Right kidney (tissue), 1 donor: Measurements from ENCODE around the gene CTNNBL1.
"Not testable (repeated sequence)": the region's sequence is repeated elsewhere in the genome, so short reads cannot be mapped to it uniquely, and the experiment has no call there.

Experiments
- DNase-seq: peaks from one replicate; pipeline ENCODE4 v3.0.0-alpha.2; 2016

The CTNNBL1 gene

DNA sequence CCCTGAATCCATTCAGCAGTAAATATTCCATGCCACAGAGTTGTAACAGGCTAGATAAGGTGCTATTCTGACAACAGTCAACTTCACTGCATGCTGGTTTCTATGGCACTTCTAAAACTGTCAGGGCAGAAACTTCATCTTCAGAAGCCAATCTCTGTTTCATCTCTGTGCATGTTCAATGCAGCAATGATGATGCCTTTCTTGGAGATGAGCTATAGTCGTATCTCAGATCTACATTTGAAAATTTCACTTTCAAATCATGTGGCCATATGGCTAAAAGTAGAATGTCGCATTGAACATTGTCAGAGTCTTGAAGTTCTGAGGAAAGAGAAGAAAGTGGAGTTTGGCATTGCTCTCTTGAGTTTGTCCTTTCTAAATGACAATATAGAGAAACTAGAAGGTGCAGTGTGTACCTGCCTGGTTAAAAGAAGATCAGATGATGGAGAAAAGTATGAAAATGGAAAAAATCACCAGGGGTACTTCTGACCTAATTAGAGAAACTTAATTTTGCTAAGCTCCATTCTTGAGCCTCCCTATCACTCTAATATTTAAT lies 160.1 kb downstream of the CTNNBL1 start:
- DNase-seq = no peak

DNA sequence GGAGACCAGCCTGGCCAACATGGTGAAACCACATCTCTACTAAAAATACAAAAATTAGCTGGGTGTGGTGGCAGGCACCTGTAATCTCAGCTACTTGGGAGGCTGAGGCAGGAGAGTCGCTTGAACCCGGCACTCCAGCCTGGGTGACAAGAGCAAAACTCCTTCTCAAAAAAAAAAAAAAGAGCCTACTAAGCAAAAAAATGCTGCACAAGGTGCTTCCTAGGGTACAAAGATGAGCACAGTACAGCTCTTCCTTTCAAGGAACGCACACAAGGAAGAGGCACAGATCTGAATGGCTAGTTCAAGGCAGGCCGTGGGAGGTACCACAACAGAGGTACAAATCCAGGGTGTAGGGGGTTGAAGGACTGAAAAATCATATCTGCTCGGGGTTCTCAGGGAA lies 162.2 kb downstream of the CTNNBL1 start:
- not testable (repeated sequence) for DNase-seq

DNA sequence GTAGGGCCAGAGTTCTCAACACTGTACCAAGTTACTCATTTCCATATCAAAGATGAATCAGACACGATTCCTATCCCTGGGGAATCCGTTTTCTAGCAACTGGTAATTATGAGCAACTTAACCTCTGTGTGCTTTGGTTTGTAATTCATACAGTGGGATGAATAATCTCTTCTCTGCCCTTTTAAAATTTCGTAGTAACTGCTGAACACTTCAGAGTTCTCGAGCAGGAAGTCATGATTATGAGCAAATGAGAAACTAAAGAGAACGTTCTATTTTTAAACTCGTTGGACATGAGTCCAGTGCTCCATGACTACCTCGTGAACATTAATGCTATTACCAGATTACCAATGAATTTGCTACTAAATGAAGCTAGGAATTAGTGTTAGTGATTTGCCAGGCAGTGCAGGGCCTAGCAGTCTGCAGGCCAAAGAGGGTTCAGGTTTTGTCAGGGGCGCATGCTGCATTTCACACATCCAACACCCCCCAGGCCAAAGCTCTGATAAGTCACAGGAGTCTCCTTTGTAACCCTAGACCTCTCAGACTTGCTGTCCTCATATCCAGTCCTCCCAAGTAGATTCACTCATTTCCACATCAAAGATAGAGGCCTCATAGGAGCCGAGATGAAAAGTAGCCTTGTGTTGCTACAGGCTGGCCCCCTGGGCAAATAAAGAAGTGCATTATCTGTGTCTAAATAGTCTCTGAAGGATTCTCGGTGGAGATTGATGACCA lies 163.3 kb downstream of the CTNNBL1 start:
- no peak for DNase-seq

DNA sequence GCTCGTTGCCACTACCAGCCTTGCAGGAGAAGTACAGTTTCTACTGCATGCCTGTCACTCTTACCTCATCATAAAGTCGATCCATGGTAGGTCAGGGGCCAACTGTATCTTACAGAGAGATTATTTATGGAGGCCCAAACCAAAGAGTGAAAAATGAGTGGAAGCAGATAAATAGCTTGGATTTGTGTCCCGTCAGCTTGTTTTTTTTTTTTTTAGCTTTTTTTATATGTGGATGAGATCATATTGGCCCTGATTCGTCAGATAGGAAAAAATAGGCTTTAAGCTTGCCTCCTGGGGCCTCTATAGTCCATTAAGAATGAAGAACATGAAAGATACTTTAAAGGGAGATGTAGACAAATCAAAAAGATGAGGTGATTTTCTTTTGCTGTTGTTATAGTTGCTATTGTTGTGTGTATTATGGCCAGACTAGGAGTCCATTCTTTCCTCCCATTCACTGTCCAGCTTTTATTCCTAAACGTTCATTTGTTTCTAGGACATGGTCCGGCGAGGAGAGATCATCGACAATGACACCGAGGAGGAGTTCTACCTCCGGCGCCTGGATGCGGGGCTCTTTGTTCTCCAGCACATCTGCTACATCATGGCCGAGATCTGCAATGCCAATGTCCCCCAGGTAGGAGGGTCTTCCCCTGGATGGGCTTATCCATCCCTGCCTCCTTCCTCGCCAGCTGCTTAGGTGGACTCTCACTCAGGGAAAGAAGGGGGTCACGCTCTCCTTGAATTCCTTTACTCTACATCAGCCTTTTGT lies 165.8 kb downstream of the CTNNBL1 start:
- DNase-seq = no peak

DNA sequence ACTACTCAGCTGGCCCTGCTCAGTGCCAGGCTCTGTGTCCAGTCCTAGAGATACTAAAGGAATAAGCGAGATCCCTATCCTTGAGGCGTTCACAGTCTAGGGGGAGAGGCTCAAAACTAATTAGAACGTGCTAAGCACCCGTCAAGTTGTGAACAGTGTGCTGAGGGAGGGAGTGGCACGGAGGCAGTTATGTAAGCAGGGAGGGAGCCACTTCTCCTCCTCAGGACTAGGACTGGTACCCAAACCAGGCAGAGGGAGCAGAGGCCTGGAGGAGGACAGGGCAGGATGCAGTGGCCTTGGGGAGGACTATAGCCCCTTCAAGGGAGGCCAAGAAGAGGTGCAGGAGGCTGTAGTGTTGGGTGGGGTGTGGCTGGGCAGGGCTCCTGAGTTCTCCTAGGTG lies 169.5 kb downstream of the CTNNBL1 start:
- DNase-seq = no peak

- DNase-seq = no peak
Observed at GRCh38 chr20:37864298-37864697, 170.5 kb downstream of the CTNNBL1 start.

DNA sequence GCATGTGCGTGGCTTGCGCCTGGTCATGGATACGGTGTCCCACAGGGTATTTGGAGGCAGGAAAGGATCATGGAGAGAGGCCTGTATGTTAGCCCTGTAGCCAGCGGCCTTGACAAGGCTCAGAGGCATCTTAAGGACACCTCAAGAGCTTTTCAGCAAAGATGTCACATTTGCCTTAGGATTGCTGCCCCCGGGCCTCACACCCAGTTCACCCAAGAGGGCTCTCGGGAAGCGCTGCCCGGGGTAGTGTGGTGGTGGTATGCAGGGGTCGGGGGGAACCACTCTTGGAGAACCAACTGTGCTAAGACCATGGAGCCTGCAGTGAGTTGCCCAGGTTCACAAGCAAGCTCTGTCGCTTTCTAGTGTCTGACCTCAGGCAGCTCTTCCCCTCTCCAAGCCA lies 172.2 kb downstream of the CTNNBL1 start:
- DNase-seq = no peak

DNA sequence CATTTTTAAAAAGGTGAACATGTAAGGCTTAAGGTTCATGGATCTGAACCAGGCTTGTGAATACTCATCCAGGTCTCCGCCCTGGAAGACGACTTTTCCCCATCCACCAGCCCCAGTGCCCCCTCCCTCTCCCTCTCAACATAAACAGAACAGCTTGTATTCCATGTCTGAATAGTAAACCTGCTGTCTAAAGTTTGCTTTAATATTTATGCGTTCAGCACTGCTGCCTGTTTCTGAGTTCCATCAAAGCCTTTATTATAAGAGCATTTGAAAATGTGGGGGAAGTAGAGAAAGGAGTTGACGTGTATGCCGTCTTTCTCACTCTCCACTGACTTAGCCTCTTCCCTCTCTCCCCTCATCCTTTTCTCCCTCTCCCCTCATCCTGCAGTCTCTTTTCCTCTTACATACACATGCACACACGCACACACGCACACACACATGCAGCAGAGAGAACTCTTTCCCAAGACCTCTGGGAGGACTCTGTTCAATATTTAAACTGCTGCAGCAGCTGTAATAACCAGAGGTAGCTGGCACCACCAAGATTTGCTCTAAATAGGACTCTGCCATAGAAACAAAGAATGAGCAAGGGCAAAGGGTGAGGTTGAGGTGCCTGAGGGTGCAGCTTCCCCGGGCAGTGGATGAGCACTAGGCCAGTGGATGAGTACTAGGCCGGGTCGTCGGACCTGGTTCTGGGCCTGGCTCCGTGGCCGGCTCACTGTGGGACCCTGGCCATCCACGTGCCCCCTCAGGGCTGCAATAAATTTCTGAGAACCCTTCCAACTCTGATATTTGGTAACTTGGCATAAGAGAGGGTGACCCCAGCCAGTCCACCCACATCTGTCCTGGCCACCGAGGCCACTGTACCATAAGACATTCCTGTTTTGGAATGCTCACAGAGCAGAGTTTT lies 173.7 kb downstream of the CTNNBL1 start:
- no peak for DNase-seq

DNA sequence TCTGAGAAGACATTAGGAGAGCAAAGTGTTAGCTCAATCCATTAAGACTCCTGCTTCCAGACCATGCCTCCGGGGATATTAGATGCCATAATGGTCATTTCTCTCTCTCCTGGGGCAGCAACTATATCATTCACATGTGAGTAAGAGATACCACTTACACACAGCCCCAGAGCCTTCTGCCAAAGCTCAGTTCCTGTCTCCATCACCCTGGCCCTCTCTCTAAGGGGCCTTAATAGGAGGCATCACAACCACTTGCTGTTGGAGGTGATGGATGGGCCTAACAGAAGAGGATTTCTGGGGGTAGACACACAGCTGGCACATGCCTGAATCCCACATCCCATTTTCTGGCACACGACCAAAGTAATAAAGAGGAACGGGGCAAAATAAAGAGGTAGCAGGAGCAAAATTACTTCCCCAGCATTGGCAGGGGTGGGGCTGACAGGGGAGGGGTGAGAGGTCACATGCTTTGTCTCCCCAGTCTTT lies 175.1 kb downstream of the CTNNBL1 start:
- DNase-seq = no peak

- DNase-seq = no peak
Observed at GRCh38 chr20:37869334-37869861, 175.6 kb downstream of the CTNNBL1 start.

- DNase-seq = no peak
Observed at GRCh38 chr20:37870294-37870693, 176.5 kb downstream of the CTNNBL1 start.

GRCh38 chr20:37871751-37872150 lies 177.9 kb downstream of the CTNNBL1 start:
- DNase-seq = no peak

DNA sequence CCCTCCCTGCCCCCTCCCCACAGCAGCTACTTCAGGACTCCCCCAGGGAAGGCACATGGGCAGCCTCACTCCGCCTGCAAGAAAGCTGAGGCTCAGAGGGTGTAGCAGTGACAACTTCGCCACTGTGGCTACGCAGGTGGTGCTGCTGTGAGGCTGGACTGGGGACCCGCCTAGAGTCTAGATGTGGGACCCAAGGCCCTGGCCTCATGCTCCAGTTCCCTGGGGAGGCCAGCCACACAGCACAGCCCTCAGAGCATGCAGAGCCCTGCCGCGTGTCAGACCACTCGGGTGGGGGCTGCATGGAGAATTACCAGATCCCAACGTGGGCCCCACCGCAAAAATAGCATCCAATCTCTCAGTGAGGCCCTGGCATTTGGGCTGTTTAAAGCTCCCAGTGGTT lies 178.3 kb downstream of the CTNNBL1 start:
- DNase-seq = no peak

DNA sequence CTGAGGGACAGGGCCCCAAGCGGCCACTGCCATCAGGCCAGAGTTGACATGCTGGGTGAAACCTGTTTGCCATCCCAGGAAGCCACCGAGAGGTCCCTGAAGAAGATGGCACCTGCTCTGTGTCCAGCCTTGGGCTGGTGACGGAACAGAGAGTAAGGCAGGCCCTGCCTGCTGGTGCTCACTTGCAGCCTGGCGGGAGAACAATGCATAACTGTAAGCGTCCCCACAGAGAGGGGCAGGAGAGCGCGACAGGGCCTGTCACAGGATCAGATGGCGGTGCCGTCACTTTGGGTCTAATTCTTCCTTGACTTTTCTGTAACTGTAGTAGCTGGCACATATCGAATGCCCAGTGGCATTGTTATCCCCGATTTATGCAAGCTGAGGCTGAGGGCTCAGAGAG lies 180.1 kb downstream of the CTNNBL1 start:
- DNase-seq = no peak

- no peak for DNase-seq
Observed at GRCh38 chr20:37875460-37876175, 181.8 kb downstream of the CTNNBL1 start.

- no peak for DNase-seq
Observed at GRCh38 chr20:37876863-37877262, 183.0 kb downstream of the CTNNBL1 start.

DNA sequence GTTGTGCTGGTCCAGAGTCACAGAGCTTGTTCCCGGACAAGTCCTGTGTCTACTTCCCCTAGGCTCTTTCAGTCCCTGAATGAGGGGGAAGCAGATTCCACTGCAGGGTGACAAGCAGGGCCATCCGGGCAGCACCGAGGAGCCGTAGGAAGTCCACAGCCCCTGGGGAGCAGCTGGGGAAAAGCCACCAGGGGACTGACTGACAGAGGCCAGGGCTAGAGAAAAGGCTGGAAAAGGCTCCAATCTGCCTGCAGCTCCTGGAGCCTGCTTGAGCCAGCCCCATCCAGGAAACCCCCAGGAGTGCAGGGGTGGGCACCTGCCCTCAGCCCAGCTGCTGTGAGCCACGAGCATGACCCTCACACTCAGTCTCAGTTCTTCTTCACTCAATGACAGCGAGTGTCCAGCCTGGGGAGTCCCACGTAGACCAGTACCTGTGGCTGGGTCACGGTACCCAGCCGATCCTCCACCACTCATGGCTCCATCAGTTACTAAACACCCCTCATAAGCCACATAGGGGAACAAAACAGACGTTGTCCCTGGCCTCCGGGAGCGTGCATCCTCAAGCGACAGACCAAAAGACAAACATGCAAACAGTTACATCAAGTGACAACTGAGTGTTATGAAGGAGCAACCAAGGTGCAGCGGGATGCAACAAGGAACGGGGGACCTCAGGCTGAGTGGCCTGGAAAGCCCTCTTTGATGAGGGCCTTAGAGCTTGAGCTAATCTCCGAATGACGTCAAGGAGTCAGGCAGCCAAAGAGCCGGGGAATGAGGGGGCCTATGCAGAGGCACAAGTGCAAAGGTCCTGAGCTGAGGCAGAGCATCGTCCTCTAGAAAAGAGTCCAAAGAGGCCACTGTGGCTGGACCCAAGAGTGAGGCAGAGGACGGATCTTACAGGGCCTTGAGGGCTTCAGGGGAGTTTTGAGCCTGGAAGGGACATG lies 184.3 kb downstream of the CTNNBL1 start:
- DNase-seq = no peak

DNA sequence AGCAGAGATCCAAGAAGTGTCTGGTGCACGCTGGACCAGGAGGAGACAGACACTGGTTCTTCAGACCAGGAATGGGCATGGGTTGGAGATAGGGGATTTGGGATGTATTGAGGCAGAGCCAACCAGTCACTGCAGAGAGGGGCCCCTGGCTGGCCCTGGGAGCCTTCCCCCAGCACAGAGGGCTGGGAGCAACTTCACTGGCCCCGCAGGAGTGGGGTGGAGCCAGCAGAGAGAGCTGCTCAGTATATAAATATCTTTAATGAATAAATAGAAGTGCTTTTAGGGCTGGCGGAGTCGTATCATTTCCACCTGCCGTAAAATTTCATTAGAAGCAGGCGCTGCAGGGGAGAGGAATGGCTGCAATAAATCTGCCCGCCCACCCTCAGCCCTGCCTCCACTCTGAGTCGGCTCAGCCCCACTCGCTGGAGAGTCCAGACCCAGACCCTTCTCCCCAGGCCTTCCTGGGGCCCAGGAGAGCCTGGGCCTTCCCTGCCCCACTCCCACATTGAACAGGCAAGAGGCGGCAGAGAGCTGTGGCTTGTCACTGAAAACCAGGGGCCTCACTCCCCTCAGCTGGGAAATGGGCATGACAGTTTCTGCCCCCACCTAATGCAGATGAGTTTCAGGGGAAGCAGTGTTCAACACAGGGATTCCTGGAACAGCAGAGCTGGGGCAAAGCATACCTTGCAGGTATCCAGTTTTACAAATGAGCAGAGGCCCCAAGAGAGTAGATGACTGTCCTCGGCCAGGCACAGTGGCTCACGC lies 185.2 kb downstream of the CTNNBL1 start:
- no peak for DNase-seq

- no peak for DNase-seq
Observed at GRCh38 chr20:37879843-37880242, 186.0 kb downstream of the CTNNBL1 start.
